ENCODE data around the gene SLC26A4.

The SLC26A4 gene

DNA sequence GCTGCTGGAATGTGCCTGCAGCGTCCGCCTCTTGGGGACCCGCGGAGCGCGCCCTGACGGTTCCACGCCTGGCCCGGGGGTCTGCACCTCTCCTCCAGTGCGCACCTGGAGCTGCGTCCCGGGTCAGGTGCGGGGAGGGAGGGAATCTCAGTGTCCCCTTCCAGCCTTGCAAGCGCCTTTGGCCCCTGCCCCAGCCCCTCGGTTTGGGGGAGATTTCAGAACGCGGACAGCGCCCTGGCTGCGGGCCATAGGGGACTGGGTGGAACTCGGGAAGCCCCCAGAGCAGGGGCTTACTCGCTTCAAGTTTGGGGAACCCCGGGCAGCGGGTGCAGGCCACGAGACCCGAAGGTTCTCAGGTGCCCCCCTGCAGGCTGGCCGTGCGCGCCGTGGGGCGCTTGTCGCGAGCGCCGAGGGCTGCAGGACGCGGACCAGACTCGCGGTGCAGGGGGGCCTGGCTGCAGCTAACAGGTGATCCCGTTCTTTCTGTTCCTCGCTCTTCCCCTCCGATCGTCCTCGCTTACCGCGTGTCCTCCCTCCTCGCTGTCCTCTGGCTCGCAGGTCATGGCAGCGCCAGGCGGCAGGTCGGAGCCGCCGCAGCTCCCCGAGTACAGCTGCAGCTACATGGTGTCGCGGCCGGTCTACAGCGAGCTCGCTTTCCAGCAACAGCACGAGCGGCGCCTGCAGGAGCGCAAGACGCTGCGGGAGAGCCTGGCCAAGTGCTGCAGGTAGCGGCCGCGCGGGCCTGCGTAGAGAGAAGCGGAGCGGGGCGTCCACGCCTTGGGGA is 645 bp downstream of the SLC26A4 start:
- peak; percentile 15 for DNase-seq

DNA sequence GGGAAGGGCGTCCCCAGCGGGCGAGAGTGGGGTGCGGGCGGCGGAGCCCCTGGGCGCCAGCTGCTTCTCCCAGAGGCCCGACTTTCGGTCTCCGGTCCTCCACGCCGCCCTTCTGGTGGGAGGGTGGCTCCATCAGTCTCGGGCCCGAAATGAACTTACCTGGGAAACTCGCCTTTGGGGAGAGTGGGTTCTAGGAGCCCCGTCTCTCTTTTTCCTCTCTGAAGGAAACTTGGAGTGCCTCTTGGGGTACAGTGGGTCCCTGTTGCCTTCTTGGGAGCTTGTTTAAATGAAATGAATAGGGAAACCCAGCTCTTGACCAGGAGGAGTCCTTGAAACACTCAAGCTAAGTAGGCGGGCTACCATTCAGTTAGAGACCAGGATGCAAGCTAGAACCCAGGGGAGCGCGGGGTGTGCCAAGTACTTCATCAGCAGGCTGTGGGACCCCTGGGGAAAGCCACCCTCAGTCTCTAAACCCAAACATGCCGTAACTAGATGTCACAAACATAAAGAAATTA is 1.3 kb downstream of the SLC26A4 start:
- no peak for DNase-seq

DNA sequence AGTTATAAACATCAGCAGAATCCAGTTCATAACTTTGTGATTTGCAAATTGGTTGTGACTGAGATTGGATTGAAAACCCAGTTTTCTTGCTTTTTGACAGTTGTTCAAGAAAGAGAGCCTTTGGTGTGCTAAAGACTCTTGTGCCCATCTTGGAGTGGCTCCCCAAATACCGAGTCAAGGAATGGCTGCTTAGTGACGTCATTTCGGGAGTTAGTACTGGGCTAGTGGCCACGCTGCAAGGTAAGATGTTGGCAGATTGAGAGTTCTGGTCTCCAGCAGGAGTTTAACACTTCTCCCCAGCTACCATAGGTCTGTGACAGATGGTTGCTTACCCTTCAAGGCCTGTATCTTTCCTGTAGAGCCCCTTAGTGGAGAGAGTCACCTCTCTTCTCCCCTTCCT is 2.6 kb downstream of the SLC26A4 start:
- no peak for DNase-seq

DNA sequence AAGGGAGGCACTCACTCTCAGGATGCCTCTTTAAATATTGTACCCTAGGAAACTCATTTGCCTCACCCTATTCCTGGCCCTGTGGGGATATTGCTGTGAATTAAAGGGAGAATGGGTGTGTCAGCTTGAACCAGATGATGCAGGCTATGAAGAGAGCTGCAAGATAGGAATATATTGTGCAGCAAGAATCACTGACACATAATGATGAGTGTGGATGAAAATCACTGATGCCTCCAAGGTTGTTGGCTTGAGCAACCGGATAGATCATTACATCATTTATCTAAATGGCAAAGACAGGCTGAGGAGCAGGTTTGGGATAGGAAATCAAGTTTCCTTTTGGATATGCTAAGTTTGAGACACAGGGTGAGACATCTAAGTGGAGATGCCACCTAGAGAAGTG is 6.2 kb downstream of the SLC26A4 start:
- no peak for DNase-seq

DNA sequence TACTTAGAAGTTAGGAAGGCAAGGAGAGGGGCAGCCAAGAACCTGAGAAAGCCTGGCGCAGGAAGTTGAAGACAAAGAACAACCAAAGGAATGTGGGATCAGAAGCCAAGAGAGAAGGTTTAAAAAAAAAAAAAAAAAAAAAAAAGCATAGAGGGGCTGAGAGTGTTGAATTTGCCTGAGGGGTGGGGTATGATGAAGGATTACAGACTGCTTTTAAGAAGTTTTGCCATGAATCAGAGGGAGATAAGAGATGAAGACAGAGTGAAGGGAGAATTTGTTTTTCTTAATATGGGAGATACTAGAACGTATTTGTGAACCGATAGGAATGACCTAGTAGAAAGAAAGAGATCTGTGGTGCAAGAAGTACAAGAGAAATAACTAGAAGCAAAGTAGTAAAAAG is 6.7 kb downstream of the SLC26A4 start:
- DNase-seq, result no peak

DNA sequence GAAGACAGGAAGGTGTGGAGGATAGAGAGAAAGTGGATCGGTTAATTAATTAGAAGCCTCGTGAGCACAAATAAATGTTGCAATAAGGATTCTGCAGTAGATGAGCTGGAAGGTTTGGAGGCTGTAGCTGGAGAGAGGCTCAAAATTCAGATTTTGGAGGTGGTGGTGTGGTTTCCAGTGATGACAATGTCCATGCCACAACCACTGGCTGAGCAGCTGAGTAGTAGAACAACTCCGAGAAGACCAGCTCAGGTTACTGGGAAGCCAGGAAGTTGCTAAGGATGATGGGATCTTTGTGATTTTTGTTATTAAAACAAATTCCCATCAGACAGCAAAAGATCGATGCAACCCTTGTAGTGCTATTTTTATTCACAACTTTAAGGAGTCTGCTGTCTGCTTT is 7.7 kb downstream of the SLC26A4 start:
- no peak for DNase-seq

DNA sequence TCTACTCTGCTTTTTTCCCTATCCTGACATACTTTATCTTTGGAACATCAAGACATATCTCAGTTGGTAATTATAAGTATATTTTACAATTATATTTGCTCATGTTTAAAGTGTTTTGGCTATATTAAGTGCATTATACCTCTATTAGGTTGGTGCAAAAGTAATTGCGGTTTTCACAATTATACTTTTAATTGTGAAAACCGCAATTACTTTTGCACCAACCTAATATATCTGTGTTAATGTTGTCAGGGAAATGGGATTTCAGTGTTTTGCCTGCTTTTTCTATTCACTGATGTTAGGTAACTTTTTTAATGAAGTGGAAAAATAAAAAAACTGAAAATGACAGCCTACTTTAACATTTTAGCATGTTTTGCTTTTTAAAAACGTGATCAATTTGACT is 11.6 kb downstream of the SLC26A4 start:
- no peak for DNase-seq

DNA sequence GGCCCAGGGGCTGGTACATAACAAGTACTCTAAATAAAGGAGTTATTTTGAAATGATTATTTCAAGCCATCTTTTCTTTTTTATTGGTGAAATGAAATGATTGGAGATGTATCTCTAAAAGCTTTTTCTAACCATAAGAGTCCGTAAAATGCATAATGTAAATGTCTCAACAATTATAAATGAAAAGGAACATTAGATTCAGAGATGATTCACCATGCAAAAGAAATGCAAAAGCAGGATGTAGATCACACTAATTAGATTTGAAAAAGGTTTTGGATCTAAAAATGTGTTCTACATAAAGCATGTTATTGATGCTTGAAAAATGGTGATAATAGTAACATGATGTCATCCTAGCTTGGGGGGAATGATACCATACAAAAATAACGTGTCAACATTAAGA is 15.6 kb downstream of the SLC26A4 start:
- no peak for DNase-seq

DNA sequence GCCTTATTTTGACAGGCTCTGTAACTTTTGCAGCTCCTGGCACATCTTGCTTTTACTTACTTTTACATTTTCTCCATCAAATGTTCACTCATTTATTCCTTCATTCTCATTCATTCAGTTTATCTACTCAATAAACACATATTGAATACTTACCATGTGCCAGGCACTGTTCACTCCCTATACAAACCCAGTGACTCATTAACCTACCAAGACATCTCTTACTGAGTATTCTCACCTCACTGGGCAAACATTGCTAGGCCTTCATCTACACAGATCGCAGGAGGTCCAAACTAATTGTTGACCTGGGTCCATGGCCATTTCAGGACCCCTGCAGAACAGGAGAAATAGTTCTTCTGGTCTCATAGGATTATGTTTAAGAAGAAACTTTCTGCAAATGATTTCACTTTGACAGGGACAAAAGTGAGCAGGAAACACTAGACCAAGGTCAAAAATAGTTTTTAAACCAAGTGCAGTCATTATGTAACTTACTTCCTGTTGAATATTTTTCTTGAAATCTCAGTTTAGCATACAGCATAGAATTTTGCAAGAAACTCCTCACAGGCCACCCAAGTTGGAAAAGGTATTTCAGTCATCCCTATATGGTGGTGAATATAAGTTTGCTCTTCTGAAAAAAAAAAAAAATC is 17.6 kb downstream of the SLC26A4 start:
- no peak for DNase-seq

DNA sequence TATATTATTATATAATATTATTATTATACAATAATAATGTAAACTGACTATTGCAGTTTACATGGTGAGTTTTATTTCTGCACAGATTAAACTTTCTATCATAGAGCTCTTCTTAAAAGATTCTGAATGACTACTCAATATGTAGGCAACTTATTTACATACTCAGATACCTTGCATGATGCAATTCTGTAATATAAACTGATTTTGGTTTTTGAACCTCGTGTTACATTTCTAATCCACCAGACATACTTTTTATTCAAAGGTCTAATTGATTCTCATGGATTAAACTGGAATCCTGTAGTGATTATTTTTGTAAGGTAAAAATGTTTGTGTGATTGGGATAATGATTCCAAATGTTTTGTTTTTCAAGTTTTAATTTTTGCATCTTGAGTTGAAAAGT is 19.9 kb downstream of the SLC26A4 start:
- no peak for DNase-seq

DNA sequence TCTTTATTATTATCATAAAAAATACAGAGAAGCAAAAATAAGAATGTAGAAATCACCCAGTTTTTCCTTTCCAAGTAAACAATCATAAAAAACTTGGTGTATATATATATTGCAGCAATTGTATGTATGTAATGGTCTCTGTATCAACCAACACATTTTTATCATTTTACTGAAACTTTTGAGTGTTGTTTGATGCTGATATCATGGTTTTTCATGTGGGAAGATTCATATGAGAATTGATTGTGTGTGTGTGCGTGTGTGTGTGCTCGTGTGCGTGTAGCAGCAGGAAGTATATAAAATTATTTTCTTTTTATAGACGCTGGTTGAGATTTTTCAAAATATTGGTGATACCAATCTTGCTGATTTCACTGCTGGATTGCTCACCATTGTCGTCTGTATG is 22.3 kb downstream of the SLC26A4 start:
- no peak for DNase-seq

DNA sequence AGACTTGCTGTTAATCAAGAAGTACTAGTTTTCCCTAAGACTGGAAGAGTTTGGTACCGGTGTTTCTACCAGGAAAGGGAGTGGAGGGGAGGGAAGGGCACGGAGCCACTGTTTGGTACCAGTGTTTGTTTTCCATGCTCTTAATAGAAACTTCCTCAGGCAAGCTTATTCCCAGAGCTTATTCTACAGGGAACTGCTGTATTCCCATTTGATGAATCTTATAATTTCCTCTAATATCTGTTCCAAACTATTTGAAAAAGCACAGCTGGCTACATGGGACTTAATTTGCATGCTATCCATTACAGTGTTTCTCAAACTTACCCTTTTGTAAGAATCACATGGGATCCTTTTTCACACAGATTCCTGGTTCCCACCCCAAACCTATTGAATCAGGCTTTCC is 23.7 kb downstream of the SLC26A4 start:
- DNase-seq, result no peak

DNA sequence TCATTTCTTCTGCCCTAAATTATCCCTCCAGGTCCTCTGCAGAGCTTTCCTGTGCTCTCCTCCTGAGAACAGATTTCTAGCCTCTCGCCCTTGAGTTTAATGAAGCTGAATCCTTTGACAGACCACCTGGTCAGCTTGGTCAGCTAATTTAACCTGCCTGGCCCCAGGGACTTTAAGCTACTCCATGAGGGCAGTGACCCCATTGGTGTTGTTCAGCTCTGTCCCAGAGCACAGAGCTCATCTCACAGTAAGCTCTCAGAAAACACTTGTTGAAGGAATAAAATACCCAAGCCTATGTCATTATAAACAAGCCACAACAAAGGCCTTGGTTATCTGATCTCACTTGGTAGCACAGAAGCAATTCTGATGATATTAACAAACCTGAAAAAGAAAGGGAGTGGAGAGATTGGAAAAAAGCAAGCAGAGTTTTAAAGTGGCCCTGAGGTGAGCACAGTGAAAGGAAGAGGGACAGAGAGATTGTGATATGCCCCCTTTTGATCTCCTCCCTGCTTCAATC is 24.4 kb downstream of the SLC26A4 start:
- no peak for DNase-seq

DNA sequence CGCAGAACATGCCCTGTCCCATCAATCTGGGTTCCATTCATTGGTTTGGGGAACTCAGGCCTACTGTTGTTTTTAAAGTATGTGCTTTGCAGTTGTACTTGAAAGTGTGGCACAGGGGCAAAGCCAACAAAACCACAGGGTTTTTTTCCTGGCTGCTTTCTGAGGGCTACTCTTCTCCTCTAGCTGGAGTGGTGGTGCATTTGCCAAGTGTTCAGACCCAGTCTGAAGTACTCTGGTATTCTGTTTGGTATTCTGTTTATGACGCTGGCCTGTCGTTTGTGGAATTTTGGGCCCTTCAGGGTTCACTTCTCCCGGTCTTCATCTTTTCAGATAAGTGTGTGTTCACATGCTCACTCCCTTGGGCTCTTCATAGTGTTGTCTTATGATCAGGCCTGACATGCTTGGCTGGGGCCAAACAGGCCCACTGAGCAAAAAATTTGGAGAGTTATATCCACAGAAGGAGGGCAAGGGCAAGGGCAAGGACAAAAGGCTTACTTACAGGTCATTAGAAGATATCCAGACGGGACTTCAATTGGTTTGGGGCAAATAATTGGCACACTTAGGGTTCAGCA is 26.3 kb downstream of the SLC26A4 start:
- no peak for DNase-seq

DNA sequence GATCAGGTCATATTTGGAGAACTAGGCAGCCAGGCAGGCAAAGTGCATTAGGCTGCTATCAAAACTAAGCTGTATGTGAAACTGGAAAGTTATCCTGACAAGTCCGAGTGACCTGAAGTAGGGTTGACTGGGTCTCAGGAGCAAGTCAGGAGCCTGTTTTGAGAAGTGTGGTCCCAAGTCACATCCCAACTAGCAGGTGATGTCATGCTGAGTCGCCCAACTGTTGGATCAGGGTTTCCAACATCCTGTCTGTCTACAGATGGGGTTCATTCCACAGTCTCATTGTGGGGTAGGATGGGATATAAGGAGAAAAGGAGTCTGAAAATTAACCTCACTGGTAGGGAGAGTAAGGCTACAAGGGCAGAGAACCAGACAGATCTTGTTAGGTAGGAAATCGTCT is 27.0 kb downstream of the SLC26A4 start:
- DNase-seq, result no peak

DNA sequence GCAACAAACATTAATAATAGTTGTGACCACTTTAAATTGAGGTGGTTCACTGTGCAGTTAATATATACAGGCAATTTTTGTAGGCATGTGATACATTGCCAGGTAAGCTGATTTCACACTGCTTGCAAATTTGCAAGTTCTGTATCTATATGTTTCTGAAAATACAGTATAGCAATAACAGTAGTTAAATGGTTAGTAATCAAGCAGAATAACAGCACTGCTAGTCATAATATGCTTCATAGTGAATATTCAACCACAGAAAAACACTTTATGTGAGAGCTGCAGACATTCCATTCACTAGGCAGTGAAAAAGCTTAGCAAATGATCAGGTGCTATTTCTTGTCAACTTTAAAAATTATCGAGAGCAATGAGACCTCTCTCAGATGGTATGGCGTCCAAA is 28.9 kb downstream of the SLC26A4 start:
- DNase-seq, result no peak

DNA sequence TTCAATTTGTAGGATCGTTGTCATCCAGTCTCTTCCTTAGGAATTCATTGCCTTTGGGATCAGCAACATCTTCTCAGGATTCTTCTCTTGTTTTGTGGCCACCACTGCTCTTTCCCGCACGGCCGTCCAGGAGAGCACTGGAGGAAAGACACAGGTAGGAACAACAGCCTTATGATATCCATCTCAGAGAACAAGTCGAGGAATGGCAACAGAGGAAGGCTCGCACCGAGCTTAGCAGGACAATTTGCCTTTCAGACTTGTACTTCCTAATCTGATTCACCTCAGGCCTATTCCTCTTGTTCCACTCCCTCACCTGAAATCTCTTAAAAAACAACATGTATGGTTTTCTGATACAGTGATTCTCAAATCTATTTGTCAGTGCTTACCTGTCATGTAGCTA is 29.5 kb downstream of the SLC26A4 start:
- DNase-seq, result no peak

DNA sequence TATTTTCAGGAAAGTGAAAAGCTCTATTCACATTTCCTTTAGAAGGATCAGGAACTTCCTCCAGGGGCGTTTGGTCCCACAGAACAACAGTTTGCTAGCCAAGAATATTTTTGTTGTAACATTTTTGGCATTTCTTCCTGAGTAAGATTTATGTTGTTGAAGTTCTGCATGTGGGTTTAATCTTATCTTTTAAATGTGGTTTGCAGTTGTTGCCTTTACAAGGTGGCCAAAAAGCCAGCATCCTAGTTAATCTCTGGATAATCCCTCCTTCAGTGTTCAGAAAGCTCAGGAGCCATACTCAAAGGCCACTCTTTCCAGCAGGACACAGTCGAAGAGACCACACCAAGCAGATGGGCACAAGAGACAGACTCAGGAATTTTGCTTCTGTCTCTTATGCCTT is 30.0 kb downstream of the SLC26A4 start:
- DNase-seq, result no peak

DNA sequence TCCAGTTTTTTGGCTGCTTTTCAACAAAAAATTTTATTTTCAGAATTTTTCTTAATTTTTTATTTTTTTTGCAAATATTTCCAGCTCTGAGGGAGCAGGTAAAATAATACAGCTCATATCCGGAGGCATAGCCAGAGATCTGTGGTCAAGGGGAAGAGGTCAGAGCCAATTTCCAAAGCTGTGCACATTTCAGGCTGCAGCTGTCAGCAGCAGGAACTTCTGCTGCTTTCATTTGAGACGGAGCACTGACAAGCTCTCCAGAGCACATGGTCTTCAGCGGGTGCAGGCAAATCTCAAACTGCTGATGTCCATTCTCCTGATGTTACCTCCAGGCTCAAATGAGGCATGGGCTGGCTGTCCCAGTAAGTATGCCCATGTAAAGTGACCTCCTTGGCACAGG is 31.1 kb downstream of the SLC26A4 start:
- DNase-seq, result no peak

DNA sequence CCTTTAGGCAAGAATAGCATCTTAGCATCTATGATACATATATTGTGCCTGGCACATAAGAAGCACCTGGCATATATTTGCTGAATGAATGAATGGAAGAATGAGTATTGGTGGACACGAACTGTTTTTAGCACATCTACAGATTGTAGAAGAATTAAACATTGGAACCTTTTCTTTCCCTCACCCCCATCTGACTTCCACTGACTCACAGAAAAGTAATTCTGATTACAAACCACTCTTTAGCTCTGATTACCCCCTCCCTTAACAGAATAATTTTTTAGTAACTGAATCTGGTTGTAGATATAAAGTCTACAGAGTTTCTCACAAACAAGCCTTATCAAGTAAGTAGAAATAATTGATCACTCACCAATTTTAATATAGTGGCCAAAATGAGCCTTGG is 31.9 kb downstream of the SLC26A4 start:
- DNase-seq, result no peak

DNA sequence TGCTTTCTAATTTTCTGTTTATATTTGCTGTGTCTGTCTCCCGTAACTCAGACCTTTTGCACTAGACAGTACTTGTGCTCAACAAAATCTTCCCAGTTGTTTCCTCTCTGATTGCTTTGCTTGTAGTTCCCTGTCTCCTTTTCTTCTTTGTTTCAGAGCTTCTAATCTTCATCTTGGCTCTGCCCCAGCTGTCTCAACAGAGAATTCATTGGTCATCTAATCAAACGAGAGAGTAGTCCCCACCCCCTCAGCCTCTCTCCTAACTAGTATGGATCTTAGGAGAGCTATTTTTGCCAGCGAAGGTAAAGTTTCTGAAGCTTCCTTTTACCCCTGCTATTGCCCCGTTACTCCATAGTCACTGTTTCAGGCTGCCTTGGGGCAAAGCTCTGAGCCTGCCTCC is 32.8 kb downstream of the SLC26A4 start:
- no peak for DNase-seq

DNA sequence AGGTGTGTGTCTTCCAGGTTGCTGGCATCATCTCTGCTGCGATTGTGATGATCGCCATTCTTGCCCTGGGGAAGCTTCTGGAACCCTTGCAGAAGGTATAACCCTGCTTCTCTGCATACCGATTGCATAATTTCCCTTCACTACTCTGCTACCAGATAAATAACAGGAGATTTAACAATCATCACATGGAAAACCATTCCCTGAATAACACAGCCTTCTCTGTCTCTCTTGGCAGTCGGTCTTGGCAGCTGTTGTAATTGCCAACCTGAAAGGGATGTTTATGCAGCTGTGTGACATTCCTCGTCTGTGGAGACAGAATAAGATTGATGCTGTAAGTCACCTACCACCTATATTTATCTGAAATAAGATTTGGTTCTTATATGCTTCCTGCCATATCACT is 33.8 kb downstream of the SLC26A4 start:
- DNase-seq, result no peak

DNA sequence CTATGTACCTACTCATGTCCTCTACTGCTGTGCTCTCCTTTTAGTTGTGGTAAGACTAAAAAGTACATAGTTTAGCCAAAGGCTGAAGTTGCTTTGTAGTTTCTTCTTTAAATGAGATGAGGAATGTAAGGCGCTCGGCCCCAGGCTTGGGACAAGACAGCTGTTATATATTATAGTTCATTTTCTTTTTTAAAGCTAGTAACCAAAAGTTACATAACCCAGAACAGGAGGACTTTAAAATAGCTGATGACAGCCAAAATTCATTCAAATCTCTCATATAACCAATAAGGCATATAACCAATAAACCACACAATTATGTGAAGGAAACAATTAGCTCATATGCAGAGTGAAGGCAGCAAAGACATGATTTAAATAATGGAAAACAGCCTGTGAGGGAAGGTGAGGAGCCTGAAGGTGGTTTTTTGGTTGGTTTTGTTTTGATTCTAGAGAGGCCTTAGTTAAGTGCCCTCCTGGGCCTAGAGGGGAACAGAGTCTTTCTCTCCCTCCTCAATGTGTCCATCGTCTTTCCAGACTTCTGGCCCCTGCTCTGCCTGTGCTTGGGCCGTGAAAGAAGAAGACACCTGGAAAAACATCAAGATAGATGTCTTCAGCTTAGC is 35.8 kb downstream of the SLC26A4 start:
- no peak for DNase-seq
